Tibial nerve (tissue), 3 donors: ENCODE results near the gene ABT1.

Experiments
- CTCF ChIP-seq, 5 experiments: fragments of 200-600 bp in 3 of 5; fragments of 450-650 bp in 2 of 5; sonication (generic) in 3 of 5; IDR thresholded peaks; one replicate each; pipeline ENCODE4 v1.5.1; 2016 to 2019; ENCODE audit warnings: antibody characterized with exemption in 5 of 5, mild to moderate bottlenecking in 3 of 5, moderate library complexity in 2 of 5
- POLR2A ChIP-seq, 2 donors: fragments of 450-650 bp; IDR thresholded peaks; one replicate each; pipeline ENCODE4 v1.6.1; 2017; ENCODE audit warnings: antibody characterized with exemption in 2 of 2, mild to moderate bottlenecking in 2 of 2, moderate library complexity in 2 of 2

- TF ChIP-seq POLR2A (IDR thresholded peaks at IDR 0.05) (no peak), CTCF (IDR thresholded peaks at IDR 0.05) (no peak)
Observed at GRCh38 chr6:26550250-26550993, 46.3 kb upstream of the ABT1 start.
